Activated CD8-positive, alpha-beta memory T cell treated with anti-CD3 and anti-CD28 coated beads, Interleukin-2, amount 10 ng/mL, durations not matched to agents 7 days and 5 days (primary cell): Measurements from ENCODE around the gene WASF2. TPM values are rescaled to one million over a fixed set of nuclear protein-coding genes. Genes with fewer than 3 reads are reported as not detected.

Source experiments
- ATAC-seq: fragments of 150-1000 bp; cut with Tn5 transposase; one replicate; pipeline ENCODE4 v1.10.0; 2021; ENCODE audit warnings: moderate library complexity
- CTCF ChIA-PET: fragments of 350-600 bp; sonication (Branson Sonifier 250); formaldehyde crosslinking; loops from one replicate; lab custom pipeline; 2021; ENCODE audit warnings: antibody characterized with exemption; lab: Charles Lee
- DNase-seq: peaks from one replicate; pipeline ENCODE4 v3.0.0-alpha.2; 2020
- H3K27ac Mint-ChIP-seq: one replicate; pipeline ENCODE4 v1.8.0; 2021; ENCODE audit warnings: mild to moderate bottlenecking, mixed read lengths
- H3K27me3 Mint-ChIP-seq: one replicate; pipeline ENCODE4 v1.8.0; 2021; ENCODE audit warnings: mixed read lengths
- H3K36me3 Mint-ChIP-seq: one replicate; pipeline ENCODE4 v1.8.0; 2021; ENCODE audit warnings: mild to moderate bottlenecking, mixed read lengths
- H3K4me1 Mint-ChIP-seq: one replicate; pipeline ENCODE4 v1.8.0; 2021; ENCODE audit warnings: mixed read lengths
- H3K4me3 Mint-ChIP-seq: one replicate; pipeline ENCODE4 v1.8.0; 2021; ENCODE audit warnings: mild to moderate bottlenecking, moderate library complexity, mixed read lengths
- H3K9me3 Mint-ChIP-seq: one replicate; pipeline ENCODE4 v1.8.0; 2022; ENCODE audit warnings: low read depth, mixed read lengths
- total RNA-seq, 2 experiments: library from RNA; stranded (reverse); gene quantifications; one replicate each; pipeline ENCODE4 v1.2.3, GENCODE V29; 2021

Gene WASF2
- total RNA-seq, 2 experiments from 2014 or later, result 113 to 117 TPM

DNA sequence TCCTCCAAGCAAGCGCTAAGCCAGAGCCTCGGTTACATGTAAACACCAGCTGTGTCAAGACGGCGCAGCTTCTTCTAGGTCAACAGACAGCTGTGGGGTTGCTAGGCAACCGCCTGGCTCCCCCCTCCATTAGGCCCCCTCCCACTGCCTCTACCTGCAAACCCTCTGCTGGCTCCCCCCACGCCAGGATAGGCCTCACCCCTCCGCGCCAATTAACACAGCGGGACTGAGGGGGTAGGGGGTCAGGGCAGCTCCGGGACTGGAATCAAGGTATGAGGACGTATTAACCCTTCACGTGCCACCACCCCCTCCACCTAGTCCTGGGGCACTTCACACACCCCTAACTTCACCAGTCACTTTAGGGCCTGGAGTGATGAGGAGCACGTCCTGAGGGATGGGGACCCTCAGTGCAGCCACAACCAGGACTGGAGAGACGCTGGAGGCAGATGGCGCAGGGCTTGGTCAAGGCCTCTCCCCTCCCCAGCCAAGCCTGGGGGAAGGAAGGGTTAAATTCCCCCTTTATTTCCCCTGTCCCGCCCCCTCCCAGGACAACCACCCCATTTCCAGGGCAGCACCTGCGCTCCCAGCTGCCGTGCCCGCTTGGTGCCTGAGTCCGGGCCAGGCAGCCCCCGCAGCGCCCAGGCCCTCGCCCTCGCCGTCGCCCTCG is 37.4 kb upstream of the WASF2 start:
- H3K36me3 Mint-ChIP-seq, result no peaks in the 10 kb centered on the region
- DNase-seq, result no peak
- no peak for ATAC-seq
- H3K27ac Mint-ChIP-seq, result no peak overlapping the region
- peaks cover 51% of the 10 kb centered on the region for H3K4me1 Mint-ChIP-seq
- CTCF ChIA-PET, result interaction anchor here (1.6 kb wide), 1 partner anchor 30 kb away, joined by 6 read pairs; no protein-coding TSS in a partner anchor
- no peak overlapping the region for H3K4me3 Mint-ChIP-seq
- H3K27me3 Mint-ChIP-seq, result peaks cover 7% of the 10 kb centered on the region
- H3K9me3 Mint-ChIP-seq, result no peaks in the 10 kb centered on the region

DNA sequence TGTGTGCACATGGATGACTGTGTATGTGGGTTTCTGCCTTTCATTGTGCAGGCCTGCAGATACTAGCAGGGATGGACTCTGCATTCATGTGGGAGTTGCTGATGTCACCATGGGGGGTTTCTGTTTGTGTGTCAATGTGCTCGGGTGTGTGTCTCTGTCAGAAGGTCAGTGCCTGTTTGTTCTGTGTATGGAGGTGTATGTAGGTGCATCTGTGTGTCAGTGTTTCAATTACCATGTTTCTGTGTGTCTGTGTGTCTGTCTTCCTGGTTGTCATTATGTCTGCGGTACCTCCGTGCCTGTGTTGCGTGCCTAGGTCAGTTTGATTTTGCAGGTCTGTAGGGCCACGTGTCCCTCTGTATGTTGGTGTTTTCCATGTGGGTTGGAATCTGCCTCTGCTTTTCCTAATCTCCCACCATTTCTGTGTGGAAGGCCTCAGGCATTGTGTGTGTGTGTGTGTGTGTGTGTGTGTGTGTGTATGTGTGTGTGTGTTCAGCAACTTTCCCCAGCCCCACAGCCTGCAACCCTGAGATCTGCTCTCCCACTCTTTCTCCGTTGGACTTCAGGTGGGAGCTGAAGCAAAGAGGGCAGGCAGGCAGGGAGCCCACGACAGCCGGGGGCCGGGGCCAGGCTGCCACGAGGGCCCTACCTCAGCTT is 36.7 kb upstream of the WASF2 start:
- H3K4me3 Mint-ChIP-seq, result peak overlapping the region; percentile 25
- peaks cover 7% of the 10 kb centered on the region for H3K27me3 Mint-ChIP-seq
- peaks cover 51% of the 10 kb centered on the region for H3K4me1 Mint-ChIP-seq
- H3K36me3 Mint-ChIP-seq, result no peaks in the 10 kb centered on the region
- peak overlapping the region; percentile 34 for H3K27ac Mint-ChIP-seq
- DNase-seq (no peak), ATAC-seq (no peak)
- H3K9me3 Mint-ChIP-seq, result no peaks in the 10 kb centered on the region
- CTCF ChIA-PET, result interaction anchor here (0.8 to 1.7 kb wide), 5 partner anchors 8 to 110 kb away, joined by 3 to 13 read pairs (median 5); partner anchors contain the start of gene WASF2

DNA sequence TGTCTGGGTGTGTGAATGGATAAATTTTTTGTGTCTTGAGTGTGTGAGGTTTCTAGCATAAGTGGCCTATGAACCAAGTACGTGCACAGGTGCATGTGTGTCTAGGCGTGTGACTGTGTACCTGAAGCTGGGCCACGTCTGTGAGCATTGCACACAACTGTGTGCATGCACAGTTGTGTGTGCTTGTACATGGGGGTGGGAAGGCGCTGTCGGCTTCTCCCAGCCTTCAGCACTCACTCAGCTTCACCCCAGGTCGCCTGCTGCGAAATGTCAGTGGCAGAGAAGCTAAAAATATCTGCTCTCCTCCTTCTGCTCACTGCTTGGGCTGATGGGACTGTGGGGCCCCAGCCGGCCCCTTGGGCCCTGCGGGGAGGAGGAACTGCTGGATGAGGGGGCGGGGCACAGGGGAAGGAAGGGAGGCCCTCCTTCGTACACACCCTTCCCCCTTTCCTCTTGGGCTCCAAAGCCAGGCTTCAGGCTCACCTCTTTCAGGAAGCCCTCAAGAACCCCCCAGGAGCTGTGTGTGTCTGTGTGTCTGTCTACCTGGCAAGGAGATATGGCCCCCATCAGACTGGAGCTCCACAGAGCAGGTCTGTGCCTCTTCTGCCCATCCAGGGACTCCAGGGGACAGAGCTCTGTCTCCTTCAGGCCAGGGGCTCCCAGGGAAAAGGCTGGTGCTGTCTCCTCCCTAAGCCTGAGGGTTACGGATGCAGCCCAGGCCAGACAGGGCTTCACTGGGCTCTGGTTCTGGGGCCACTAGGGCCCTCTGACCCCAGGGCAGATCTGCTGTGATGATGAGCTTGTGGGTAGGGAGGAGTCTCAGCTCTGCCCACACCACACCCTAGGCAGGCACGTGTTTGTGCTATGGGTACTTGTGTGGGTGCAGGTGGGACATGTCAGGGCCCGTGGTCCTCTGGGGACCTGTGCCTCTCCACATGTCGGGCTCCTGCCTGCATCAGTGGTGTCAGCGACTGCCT is 35.6 kb upstream of the WASF2 start:
- Mint-ChIP-seq H3K9me3 (no peaks in the 10 kb centered on the region), H3K27me3 (peaks cover 7% of the 10 kb centered on the region), H3K27ac (peak overlapping the region; percentile 43), H3K4me1 (peaks cover 59% of the 10 kb centered on the region), H3K4me3 (peak overlapping the region; percentile 25), H3K36me3 (no peaks in the 10 kb centered on the region)
- ATAC-seq (peak; percentile 63), DNase-seq (peak; percentile 79)
- CTCF ChIA-PET, result interaction anchor here (0.8 to 2.9 kb wide), 11 partner anchors 9 to 147 kb away, joined by 3 to 13 read pairs (median 4); partner anchors contain the start of genes IFI6 and WASF2

DNA sequence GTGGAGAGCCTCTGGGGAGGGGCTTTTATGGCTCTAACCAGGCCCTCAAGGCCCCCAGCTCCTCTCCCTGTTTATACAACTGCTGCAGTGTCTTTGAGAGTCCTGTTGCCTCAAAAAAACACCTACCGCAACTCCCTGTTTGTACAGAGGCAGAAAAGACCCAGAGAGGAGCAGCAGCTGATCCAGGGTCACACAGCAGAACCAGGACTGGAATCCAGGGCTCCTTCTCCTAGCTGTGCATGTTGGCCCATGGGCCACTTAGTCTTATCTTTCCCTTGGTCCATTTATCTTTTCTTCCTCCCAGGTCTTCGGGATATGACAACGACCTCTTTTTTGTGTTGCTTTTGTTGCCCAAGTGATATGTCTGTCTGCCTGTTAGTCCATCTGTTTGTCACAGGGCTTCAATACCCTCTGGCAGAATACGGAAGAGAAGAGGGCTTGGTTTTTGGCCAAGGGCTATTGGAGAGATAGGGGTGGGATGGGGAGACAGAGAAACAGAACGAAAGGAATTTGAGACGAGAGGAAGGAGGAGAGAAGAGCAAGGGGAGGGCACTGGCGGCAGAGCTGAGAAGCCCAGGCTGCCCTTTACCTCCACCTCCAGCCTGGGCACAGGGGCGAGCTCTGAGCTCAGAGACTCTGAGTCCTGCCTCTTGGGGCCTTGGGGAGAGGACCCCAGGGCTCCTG is 33.5 kb upstream of the WASF2 start:
- Mint-ChIP-seq H3K9me3 (no peaks in the 10 kb centered on the region), H3K4me1 (peaks cover 68% of the 10 kb centered on the region), H3K4me3 (peak overlapping the region; percentile 82), H3K36me3 (no peaks in the 10 kb centered on the region), H3K27ac (peak overlapping the region; percentile 94), H3K27me3 (peaks cover 2% of the 10 kb centered on the region)
- ATAC-seq (no peak), DNase-seq (no peak)
- CTCF ChIA-PET, result interaction anchor here (0.9 to 4.1 kb wide), 20 partner anchors 28 to 478 kb away, joined by 3 to 35 read pairs (median 4); partner anchors contain the start of genes AHDC1 and WASF2

DNA sequence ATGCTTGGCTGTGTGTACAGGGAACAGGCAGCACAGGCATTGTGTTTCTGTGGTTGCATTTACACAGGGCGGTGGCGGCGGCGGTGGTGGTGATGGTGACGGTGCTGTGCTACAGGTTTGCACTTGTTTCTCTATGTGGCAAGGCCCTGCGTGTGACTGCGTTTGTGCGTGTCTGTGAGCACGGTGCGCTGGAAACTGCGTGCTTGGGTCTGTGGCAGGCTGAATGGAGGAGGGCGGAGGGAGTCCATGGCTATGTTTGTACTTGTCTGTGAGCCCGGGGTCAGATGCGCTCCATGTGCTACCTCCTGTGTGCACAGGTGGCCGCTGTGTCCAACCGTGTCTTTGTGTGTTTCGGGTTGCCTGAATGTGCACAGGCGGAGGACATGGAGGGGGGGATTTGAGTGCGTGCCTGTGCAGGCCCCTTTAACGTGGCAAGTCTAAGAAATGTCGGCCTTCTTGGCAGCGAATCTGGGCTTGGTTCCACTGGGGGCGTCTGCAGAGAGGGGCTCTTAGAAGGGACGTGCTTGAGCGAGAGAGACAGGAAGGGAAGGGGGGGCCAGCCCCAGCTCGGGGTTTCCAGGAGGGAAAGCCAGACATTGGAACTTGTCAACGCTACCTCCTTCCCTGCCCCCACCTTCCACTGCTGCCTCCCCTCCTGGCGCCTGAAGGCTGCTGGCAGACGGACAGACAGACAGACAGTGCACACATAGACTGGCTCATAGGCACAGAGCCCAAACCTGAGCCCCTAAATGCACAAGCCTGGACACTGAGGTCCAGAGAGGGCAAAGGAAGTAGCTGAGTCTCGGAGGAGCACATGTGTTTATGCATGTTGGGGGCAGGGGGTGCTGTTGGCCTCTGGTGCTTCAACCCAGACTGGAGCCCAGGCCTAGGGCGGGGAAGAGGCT is 32.7 kb upstream of the WASF2 start:
- Mint-ChIP-seq H3K9me3 (no peaks in the 10 kb centered on the region), H3K27me3 (no peaks in the 10 kb centered on the region), H3K4me3 (peak overlapping the region; percentile 82), H3K4me1 (peaks cover 65% of the 10 kb centered on the region), H3K36me3 (no peaks in the 10 kb centered on the region), H3K27ac (peak overlapping the region; percentile 94)
- peak; percentile 53 for ATAC-seq
- CTCF ChIA-PET, result interaction anchor here (0.9 to 4.1 kb wide), 23 partner anchors 29 to 477 kb away, joined by 3 to 35 read pairs (median 5); partner anchors contain the start of genes AHDC1 and WASF2
- peak; percentile 88 for DNase-seq

DNA sequence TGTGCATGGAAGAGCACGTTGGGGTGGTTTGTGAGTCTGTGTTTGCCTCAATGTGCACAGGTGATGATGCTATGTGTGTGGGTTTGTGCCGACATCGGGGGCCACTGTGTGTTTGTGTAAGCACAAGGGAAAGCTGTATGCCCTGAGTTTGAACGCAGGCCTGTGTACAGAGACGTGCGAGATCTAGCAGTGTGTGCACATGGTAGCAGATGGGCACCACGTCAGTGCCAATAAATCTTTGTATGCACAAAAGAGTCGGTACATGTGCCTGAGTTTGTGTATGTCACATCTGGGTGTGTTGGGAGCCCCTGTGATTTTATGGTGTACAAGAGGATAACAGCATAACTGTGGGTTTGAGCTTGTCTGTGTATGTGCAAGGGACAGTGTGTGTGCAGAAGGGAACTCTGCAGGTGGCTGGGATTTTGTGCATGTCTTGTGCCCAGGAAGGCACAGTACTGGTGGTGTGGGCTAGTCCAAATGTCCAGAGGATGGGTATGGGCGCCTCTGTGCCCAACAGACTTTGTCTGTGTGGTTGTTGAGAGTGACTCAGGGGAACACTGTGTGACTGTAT is 32.0 kb upstream of the WASF2 start:
- Mint-ChIP-seq H3K4me3 (peak overlapping the region; percentile 82), H3K9me3 (no peaks in the 10 kb centered on the region), H3K4me1 (peaks cover 65% of the 10 kb centered on the region), H3K27ac (peak overlapping the region; percentile 94), H3K27me3 (no peaks in the 10 kb centered on the region), H3K36me3 (no peaks in the 10 kb centered on the region)
- DNase-seq (peak; percentile 46), ATAC-seq (peak; percentile 8)
- CTCF ChIA-PET, result interaction anchor here (0.8 to 4.1 kb wide), 9 partner anchors 30 to 204 kb away, joined by 3 to 35 read pairs (median 5); partner anchors contain the start of gene FAM76A

DNA sequence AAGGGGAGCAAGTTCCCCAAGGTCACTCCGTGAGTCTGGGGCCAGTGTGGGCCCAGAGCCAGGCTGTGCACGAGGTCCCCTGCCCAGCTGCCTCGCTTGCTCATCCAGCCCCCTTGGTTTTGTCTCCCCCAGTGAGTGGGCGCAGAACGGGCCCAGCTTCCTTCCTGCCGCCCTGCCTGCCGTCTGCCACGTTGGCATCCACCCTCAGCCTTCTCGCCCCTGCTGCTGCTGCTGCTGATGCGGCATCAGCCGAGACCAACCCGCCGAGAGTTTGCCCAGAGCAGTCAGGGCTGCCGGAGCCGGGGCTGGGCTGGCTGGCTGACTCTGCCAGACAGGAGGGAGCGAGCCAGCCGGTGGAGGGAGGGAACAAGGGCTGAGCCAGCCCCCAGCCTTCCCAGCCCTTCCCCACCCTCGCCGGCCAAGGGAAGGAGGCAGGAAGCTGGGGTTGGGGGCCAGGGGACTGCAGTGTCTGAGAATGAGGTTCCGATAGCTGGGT is 31.4 kb upstream of the WASF2 start:
- peak overlapping the region; percentile 82 for H3K4me3 Mint-ChIP-seq
- H3K4me1 Mint-ChIP-seq, result peaks cover 61% of the 10 kb centered on the region

DNA sequence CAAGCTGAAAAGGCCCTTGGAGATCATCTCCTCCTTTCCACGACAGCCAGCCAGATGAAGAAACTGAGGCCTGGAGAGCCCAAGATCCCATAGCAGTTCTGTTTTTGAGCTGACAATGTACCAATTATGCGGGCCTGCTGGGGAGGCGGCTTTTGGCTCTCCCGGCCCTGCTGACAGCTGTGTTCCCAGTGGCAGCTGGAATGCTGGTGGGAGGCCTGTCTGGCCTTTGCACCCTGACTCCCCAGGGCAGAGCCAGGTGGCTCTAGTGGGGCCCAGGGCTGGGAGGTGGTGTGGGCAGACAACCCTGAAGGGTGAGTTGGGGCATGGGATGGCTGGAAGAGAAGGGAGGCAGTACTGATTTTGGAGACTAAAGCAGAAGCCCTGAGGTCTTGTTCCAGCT is 30.7 kb upstream of the WASF2 start:
- no peaks in the 10 kb centered on the region for H3K36me3 Mint-ChIP-seq
- CTCF ChIA-PET, result interaction anchor here (0.7 to 4.1 kb wide), 10 partner anchors 12 to 205 kb away, joined by 3 to 35 read pairs (median 5); partner anchors contain the start of genes AHDC1 and FAM76A
- ATAC-seq (no peak), DNase-seq (no peak)
- no peaks in the 10 kb centered on the region for H3K27me3 Mint-ChIP-seq
- H3K4me3 Mint-ChIP-seq, result no peak overlapping the region
- no peaks in the 10 kb centered on the region for H3K9me3 Mint-ChIP-seq
- H3K4me1 Mint-ChIP-seq, result peaks cover 53% of the 10 kb centered on the region
- H3K27ac Mint-ChIP-seq, result peak overlapping the region; percentile 94

More for the DNA sequence above, 31.4 kb upstream of the WASF2 start:
- Mint-ChIP-seq H3K27ac (peak overlapping the region; percentile 94), H3K27me3 (no peaks in the 10 kb centered on the region), H3K36me3 (no peaks in the 10 kb centered on the region), H3K9me3 (no peaks in the 10 kb centered on the region)
- CTCF ChIA-PET, result interaction anchor here (0.7 to 4.1 kb wide), 10 partner anchors 29 to 204 kb away, joined by 3 to 35 read pairs (median 4); partner anchors contain the start of gene FAM76A
- peak; percentile 7 for ATAC-seq
- peak; percentile 57 for DNase-seq

DNA sequence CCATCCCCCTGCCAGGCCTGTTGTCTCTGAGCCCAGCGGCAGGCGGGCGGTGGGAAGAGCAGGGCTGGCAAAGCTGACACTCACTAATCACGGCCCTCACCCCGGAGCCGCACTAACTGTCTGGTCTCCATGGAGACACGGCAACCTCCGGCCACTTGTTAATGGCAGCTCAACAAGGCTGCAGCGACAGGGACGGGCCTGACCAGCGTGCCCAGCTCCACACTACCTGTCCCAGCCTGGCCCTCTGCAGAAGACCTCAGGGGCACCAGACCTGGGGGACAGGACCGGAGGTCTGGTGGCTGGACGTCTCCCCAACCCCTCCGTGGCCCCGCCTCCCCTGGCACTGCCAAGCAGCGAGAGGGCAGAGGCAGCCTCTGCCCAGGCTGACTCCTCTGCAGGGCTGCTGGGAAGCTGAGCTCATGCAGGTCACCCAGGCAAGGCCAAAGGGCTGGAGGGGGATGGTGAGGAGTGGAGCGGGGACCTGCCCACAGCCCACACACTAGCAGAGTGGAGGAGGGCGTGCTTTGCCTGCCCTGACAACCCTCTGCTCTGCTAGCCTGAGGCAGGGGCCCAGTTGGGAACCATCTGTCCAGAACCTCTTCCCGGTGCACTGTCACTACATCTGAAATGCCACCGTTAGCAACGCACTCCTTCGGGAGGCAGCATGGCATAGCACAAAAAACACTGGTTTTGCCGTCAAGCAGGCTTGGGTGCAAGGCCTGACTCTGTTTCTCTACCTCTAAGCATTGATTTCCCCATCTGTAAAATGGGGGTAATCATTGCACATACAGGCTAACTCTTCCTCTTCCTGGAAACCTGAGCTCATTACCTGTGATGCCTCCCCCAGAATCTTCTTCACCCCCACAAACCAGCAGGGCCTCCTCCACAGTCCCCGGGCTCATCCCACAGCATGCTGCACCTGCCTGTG is 29.6 kb upstream of the WASF2 start:
- DNase-seq, result no peak
- Mint-ChIP-seq H3K27ac (no peak overlapping the region), H3K4me1 (peaks cover 46% of the 10 kb centered on the region)

DNA sequence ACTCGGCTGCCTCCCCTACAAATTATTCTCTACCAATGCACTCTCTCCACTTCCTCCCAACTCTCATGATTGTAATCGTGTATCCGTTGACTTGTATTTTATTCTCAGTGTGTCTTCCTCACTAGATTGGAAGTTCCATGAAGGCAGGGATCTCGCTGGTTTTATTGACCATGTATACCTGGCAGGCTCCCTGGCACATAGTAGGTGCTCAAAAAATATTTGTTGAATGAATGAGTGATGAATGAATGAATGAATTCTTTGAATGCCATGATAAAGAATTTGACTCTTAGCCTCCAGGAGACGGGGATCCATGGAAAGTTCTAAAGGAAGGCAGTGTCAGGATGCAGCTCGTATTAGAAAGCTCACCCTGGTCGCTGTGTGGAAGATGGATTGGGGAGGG is 28.8 kb upstream of the WASF2 start:
- H3K36me3 Mint-ChIP-seq, result no peaks in the 10 kb centered on the region
- CTCF ChIA-PET, result interaction anchor here (1.9 kb wide), 1 partner anchor 86 kb away, joined by 6 read pairs; the partner anchor contains the start of gene AHDC1
- H3K4me3 Mint-ChIP-seq, result no peak overlapping the region
- ATAC-seq (no peak), DNase-seq (no peak)
- H3K27ac Mint-ChIP-seq, result no peak overlapping the region
- no peaks in the 10 kb centered on the region for H3K27me3 Mint-ChIP-seq
- H3K4me1 Mint-ChIP-seq, result peaks cover 38% of the 10 kb centered on the region
- H3K9me3 Mint-ChIP-seq, result no peaks in the 10 kb centered on the region

More for the DNA sequence above, 29.6 kb upstream of the WASF2 start:
- Mint-ChIP-seq H3K4me3 (no peak overlapping the region), H3K9me3 (no peaks in the 10 kb centered on the region), H3K36me3 (no peaks in the 10 kb centered on the region), H3K27me3 (no peaks in the 10 kb centered on the region)
- CTCF ChIA-PET, result interaction anchor here (1.0 to 2.5 kb wide), 5 partner anchors 11 to 103 kb away, joined by 3 to 10 read pairs (median 6); partner anchors contain the start of gene AHDC1
- no peak for ATAC-seq
